PFSK-1 (cell line): Measurements from ENCODE around the gene RNF2.

Experiments used
- FOXP2 ChIP-seq: optimal IDR thresholded peaks from 2 replicates; pipeline ENCODE3; 2011; ENCODE audit warnings: borderline replicate concordance, control low read depth, inconsistent platforms; ENCODE audit not compliant: insufficient read depth; ENCODE audit errors: extremely low read length, extremely low read depth
- POLR2AphosphoS5 ChIP-seq: IDR thresholded peaks from 2 replicates; pipeline ENCODE4 v1.6.1; 2012; ENCODE audit warnings: low read depth, mild to moderate bottlenecking, control low read depth, low read length, moderate library complexity
- SIN3A ChIP-seq: IDR thresholded peaks from 2 replicates; pipeline ENCODE4 v1.6.1; 2012; ENCODE audit warnings: mild to moderate bottlenecking, low read length, moderate library complexity, borderline replicate concordance; ENCODE audit not compliant: insufficient read depth
- TAF1 ChIP-seq: IDR thresholded peaks from 2 replicates; pipeline ENCODE4 v1.6.1; 2012; ENCODE audit warnings: low read length, control low read depth, borderline replicate concordance; ENCODE audit not compliant: insufficient read depth
- TF ChIP-seq, protein P1 (sequence below), 2 experiments: IDR thresholded peaks; 2 replicates each; pipeline versions ENCODE4 v1.6.1 to v1.8.0; 2011 to 2012; ENCODE audit warnings: low read depth in 2 of 2, low read length in 2 of 2, control low read depth in 1 of 2, inconsistent platforms in 1 of 2, mild to moderate bottlenecking in 1 of 2, moderate library complexity in 1 of 2; ENCODE audit not compliant: insufficient read depth in 1 of 2

GRCh38 chr1:185073725-185074124 is 28.4 kb downstream of the RNF2 start:
- TF ChIP-seq, protein P1, sequence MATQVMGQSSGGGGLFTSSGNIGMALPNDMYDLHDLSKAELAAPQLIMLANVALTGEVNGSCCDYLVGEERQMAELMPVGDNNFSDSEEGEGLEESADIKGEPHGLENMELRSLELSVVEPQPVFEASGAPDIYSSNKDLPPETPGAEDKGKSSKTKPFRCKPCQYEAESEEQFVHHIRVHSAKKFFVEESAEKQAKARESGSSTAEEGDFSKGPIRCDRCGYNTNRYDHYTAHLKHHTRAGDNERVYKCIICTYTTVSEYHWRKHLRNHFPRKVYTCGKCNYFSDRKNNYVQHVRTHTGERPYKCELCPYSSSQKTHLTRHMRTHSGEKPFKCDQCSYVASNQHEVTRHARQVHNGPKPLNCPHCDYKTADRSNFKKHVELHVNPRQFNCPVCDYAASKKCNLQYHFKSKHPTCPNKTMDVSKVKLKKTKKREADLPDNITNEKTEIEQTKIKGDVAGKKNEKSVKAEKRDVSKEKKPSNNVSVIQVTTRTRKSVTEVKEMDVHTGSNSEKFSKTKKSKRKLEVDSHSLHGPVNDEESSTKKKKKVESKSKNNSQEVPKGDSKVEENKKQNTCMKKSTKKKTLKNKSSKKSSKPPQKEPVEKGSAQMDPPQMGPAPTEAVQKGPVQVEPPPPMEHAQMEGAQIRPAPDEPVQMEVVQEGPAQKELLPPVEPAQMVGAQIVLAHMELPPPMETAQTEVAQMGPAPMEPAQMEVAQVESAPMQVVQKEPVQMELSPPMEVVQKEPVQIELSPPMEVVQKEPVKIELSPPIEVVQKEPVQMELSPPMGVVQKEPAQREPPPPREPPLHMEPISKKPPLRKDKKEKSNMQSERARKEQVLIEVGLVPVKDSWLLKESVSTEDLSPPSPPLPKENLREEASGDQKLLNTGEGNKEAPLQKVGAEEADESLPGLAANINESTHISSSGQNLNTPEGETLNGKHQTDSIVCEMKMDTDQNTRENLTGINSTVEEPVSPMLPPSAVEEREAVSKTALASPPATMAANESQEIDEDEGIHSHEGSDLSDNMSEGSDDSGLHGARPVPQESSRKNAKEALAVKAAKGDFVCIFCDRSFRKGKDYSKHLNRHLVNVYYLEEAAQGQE (IDR thresholded peaks at IDR 0.05; ENCODE audit: insufficient read depth in 1 of 2, low read depth in 2 of 2, low read length in 2 of 2): no peak
- no peak for TF ChIP-seq TAF1
- TF ChIP-seq POLR2AphosphoS5: no peak
- no peak for TF ChIP-seq SIN3A
- TF ChIP-seq FOXP2: no peak
